ENCODE measurements around the gene NLRP7.

- TF ChIP-seq POLR2AphosphoS5 (IDR thresholded peaks at IDR 0.05) (no peak), POLR2A (IDR thresholded peaks at IDR 0.05) (no peak)
- TF ChIP-seq, protein P1, sequence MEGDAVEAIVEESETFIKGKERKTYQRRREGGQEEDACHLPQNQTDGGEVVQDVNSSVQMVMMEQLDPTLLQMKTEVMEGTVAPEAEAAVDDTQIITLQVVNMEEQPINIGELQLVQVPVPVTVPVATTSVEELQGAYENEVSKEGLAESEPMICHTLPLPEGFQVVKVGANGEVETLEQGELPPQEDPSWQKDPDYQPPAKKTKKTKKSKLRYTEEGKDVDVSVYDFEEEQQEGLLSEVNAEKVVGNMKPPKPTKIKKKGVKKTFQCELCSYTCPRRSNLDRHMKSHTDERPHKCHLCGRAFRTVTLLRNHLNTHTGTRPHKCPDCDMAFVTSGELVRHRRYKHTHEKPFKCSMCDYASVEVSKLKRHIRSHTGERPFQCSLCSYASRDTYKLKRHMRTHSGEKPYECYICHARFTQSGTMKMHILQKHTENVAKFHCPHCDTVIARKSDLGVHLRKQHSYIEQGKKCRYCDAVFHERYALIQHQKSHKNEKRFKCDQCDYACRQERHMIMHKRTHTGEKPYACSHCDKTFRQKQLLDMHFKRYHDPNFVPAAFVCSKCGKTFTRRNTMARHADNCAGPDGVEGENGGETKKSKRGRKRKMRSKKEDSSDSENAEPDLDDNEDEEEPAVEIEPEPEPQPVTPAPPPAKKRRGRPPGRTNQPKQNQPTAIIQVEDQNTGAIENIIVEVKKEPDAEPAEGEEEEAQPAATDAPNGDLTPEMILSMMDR (IDR thresholded peaks at IDR 0.05) = no peak
These were observed 5.4 kb upstream of the NLRP7 start for GRCh38 chr19:54952591-54953344.

Data from breast epithelium (tissue), 3 donors.